Stimulated activated CD8-positive, alpha-beta memory T cell treated with anti-CD3 and anti-CD28 coated beads, Interleukin-15, amount 100 ng/mL, for 1 hour (primary cell): ENCODE measurements around the gene GC.
"Not testable (repeated sequence)": the region's sequence is repeated elsewhere in the genome, so short reads cannot be mapped to it uniquely, and the experiment has no call there.

Experiments used
- DNase-seq: peaks from one replicate; pipeline ENCODE4 v3.0.0-alpha.2; 2020; ENCODE audit warnings: low read depth

GC gene

GRCh38 chr4:71765821-71766383, 18.0 kb downstream of the GC start:
- DNase-seq, result no peak

- DNase-seq, result no peak
These were observed 18.5 kb downstream of the GC start for GRCh38 chr4:71765350-71765749.

GRCh38 chr4:71752383-71753042, 31.4 kb downstream of the GC start:
- no peak for DNase-seq

- no peak for DNase-seq
These were observed 34.8 kb downstream of the GC start for GRCh38 chr4:71749008-71749594.

GRCh38 chr4:71746379-71746778, 37.5 kb downstream of the GC start:
- no peak for DNase-seq

GRCh38 chr4:71738782-71739181, 45.1 kb downstream of the GC start:
- not testable (repeated sequence) for DNase-seq

GRCh38 chr4:71732706-71733105, 51.2 kb downstream of the GC start:
- no peak for DNase-seq

GRCh38 chr4:71732066-71732465, 51.8 kb downstream of the GC start:
- DNase-seq, result no peak

- no peak for DNase-seq
These were observed 54.0 kb downstream of the GC start for GRCh38 chr4:71729856-71730255.

GRCh38 chr4:71713611-71714203, 70.2 kb downstream of the GC start:
- no peak for DNase-seq

GRCh38 chr4:71711985-71712348, 71.9 kb downstream of the GC start:
- no peak for DNase-seq

GRCh38 chr4:71711044-71711984, 72.6 kb downstream of the GC start:
- no peak for DNase-seq

GRCh38 chr4:71709961-71710360, 73.9 kb downstream of the GC start:
- no peak for DNase-seq

GRCh38 chr4:71698141-71698540, 85.7 kb downstream of the GC start:
- no peak for DNase-seq

GRCh38 chr4:71697031-71697430, 86.8 kb downstream of the GC start:
- DNase-seq, result no peak

GRCh38 chr4:71694961-71695360, 88.9 kb downstream of the GC start:
- DNase-seq, result no peak

GRCh38 chr4:71692963-71693362, 90.9 kb downstream of the GC start:
- no peak for DNase-seq

GRCh38 chr4:71692198-71692597, 91.7 kb downstream of the GC start:
- DNase-seq, result no peak
